GM18508 (cell line): ENCODE results near the gene DRAP1.

Experiments used
- ATAC-seq: cut with Tn5 transposase; IDR thresholded peaks from one replicate; pipeline ENCODE4 v1.9.1; 2021; ENCODE audit warnings: moderate number of reproducible peaks; ENCODE audit not compliant: insufficient read depth, unreplicated experiment

Gene DRAP1

GRCh38 chr11:65900125-65900898 is 18.9 kb upstream of the DRAP1 start, which contains the start of gene FOSL1:
Gene FOSL1 (minus strand): TSS chr11:65900388. CDS start chr11:65900339, 49 bp downstream.
- ATAC-seq = no peak

- ATAC-seq = no peak
Observed at GRCh38 chr11:65900899-65901180, 18.4 kb upstream of the DRAP1 start.

GRCh38 chr11:65903068-65903481 is 16.2 kb upstream of the DRAP1 start:
- ATAC-seq = no peak

GRCh38 chr11:65903715-65904114 is 15.5 kb upstream of the DRAP1 start:
- ATAC-seq = no peak

- ATAC-seq = no peak
Observed at GRCh38 chr11:65906602-65907001, 12.6 kb upstream of the DRAP1 start.

- ATAC-seq = no peak
Observed at GRCh38 chr11:65907878-65908277, 11.3 kb upstream of the DRAP1 start.

GRCh38 chr11:65911682-65912568 is 7.3 kb upstream of the DRAP1 start:
- no peak for ATAC-seq

- no peak for ATAC-seq
Observed at GRCh38 chr11:65912845-65913244, 6.4 kb upstream of the DRAP1 start.

- ATAC-seq = no peak
Observed at GRCh38 chr11:65915101-65915820, 4.0 kb upstream of the DRAP1 start.

- ATAC-seq = no peak
Observed at GRCh38 chr11:65915821-65916251, 3.4 kb upstream of the DRAP1 start.

- ATAC-seq = no peak
Observed at GRCh38 chr11:65916391-65916790, 2.8 kb upstream of the DRAP1 start.

- no peak for ATAC-seq
Observed at GRCh38 chr11:65917077-65917433, 2.2 kb upstream of the DRAP1 start.

GRCh38 chr11:65917434-65918210 is 1.6 kb upstream of the DRAP1 start:
- ATAC-seq = no peak

GRCh38 chr11:65918211-65919140 is 750 bp upstream of the DRAP1 start, which contains the start of gene C11orf68:
Gene C11orf68 (minus strand): TSS chr11:65919062. CDS start chr11:65919031, 31 bp downstream.
- peak; percentile 15 for ATAC-seq

- ATAC-seq = peak; percentile 23
Observed at GRCh38 chr11:65919573-65920371, 546 bp downstream of the DRAP1 start.

GRCh38 chr11:65920372-65920802 is 1.2 kb downstream of the DRAP1 start:
- no peak for ATAC-seq

- no peak for ATAC-seq
Observed at GRCh38 chr11:65921033-65921555, 1.9 kb downstream of the DRAP1 start.

- ATAC-seq = no peak
Observed at GRCh38 chr11:65921876-65922275, 2.6 kb downstream of the DRAP1 start.
